Mucosa of rectum (tissue), 2 donors: Measurements from ENCODE around the gene PTPN14.

Experiments
- H3K27ac ChIP-seq, 2 donors: one replicate each; pipeline ENCODE4 v1.7.0; 2013; ENCODE audit warnings: inconsistent platforms in 2 of 2, low read depth in 2 of 2, low read length in 2 of 2
- H3K27me3 ChIP-seq, 2 donors: one replicate each; pipeline ENCODE4 v1.7.0; 2013; ENCODE audit warnings: low read length in 2 of 2; ENCODE audit not compliant: control insufficient read depth in 2 of 2, insufficient read depth in 2 of 2
- H3K36me3 ChIP-seq, 2 donors: one replicate each; pipeline ENCODE4 v1.7.0; 2013; ENCODE audit warnings: low read length in 2 of 2; ENCODE audit not compliant: control insufficient read depth in 2 of 2, insufficient read depth in 2 of 2
- H3K4me1 ChIP-seq, 2 donors: one replicate each; pipeline ENCODE4 v1.7.0; 2013; ENCODE audit warnings: low read length in 2 of 2, mild to moderate bottlenecking in 1 of 2; ENCODE audit not compliant: control insufficient read depth in 2 of 2, insufficient read depth in 2 of 2
- H3K4me3 ChIP-seq, 2 donors: one replicate each; pipeline ENCODE4 v1.7.0; 2013; ENCODE audit warnings: low read length in 2 of 2
- H3K9ac ChIP-seq, 2 donors: one replicate each; pipeline ENCODE4 v1.7.0; 2013; ENCODE audit warnings: low read length in 2 of 2, low read depth in 1 of 2, mild to moderate bottlenecking in 1 of 2
- H3K9me3 ChIP-seq, 2 donors: one replicate each; pipeline ENCODE4 v1.7.0; 2013; ENCODE audit warnings: low read length in 2 of 2; ENCODE audit not compliant: control insufficient read depth in 2 of 2
- donor health status: healthy.
- donor health status: Normal muscosa, but diverticular disease.

The PTPN14 gene

DNA sequence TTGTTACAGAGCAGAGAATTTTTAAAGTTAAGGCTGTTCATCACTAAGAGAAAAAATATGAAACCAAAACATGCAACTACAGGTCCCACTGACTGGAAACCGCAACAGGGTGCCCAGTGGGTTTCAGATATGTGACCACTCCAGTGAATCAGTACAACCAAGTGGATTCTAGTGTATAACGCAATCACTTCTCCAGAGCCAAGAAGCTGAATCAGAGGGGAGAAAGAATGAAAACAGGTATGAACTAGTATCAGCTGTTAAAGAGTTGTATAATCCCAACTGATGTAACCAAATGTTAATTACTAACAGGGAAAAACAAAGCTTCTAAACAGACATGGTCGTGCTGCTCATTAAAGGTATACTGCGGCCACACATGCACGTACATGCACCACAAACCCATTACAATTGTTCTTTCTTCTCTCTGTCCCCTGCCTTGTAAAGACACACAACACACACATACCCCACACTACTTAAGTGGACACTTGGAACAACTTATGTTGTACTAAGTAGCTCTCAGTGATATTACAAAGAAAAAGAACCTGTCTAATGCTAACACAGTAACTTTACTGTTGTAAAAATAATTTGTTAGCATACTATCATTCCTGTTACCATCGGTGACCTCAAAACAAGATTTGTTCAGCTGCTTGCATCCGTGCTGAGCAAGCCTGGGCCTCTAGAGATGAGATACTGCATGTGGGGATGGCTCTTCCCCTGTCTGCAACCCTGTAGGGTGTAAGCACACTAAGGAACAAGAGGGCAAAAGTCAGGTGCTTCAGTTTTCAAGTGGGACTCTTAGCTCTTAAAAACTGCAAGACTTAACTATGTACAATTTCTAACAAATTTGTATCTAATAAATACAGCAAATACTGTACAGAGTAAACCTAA, 74.2 kb downstream of the PTPN14 start:
- Histone ChIP-seq H3K4me1 (no peaks in the 10 kb centered on the region), H3K36me3 (no peaks in the 10 kb centered on the region), H3K27me3 (no peaks in the 10 kb centered on the region), H3K9me3 (no peaks in the 10 kb centered on the region), H3K9ac (no peak overlapping the region), H3K27ac (no peak overlapping the region), H3K4me3 (no peak overlapping the region)

DNA sequence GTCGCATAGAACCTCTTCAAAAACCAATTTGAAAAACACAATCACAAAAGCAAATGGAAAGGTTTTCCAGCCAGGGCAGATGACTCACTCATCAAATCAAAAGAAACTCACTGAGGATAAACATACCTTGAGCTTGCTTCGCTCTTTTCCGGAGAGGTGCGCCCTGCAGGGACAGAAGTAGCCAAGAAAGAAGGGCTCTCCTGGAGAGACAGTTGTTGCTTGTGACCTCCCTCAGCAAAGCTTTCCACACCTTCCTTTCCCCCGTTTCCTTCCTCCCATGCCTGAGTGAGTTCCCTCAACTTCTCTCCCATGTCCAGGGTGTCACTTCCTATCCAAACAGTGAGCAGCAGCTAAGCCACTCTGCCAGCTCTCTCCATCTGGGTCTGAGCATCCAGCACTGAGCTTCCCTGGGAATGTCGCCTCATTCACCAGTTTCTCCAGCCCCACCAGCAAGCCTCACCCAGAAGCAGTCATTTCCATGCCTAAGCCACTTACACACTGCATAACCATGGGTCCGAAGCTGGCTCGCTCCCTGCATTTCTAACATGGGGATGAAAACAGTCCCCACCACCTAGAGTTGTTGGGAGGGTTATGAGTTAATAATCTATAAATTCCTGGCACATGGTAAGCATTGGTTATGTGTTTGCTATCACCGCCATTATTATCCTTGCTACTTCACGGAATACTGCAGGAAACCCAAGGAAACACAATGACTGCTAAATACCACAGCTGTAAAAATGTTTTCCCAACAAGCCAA, 75.0 kb downstream of the PTPN14 start:
- Histone ChIP-seq H3K4me1 (no peaks in the 10 kb centered on the region), H3K4me3 (no peak overlapping the region), H3K27ac (no peak overlapping the region)

DNA sequence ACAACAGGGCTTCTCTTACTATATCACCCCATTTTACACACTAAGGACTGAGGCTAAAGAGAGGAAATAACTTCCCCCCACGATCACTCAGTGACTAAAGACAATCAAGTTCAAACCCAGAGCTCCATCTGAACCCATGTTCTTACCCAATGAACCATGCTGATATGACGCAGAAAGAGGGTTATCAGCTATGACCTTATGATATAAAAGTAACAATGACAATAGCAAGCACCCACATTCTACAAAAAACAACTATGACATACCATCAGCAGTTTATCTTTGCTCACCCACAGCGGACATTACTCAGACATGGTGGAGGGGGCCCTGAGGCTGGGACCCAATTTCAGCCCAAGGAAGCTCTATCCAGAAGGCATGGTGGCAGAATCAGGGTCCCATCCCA, 75.7 kb downstream of the PTPN14 start:
- H3K27ac ChIP-seq: no peak overlapping the region
- H3K9me3 ChIP-seq: no peaks in the 10 kb centered on the region
- no peaks in the 10 kb centered on the region for H3K4me1 ChIP-seq
- H3K27me3 ChIP-seq: no peaks in the 10 kb centered on the region
- H3K4me3 ChIP-seq: no peak overlapping the region
- H3K36me3 ChIP-seq: no peaks in the 10 kb centered on the region
- no peak overlapping the region for H3K9ac ChIP-seq

More for the DNA sequence above, 75.0 kb downstream of the PTPN14 start:
- no peaks in the 10 kb centered on the region for H3K27me3 ChIP-seq
- no peaks in the 10 kb centered on the region for H3K36me3 ChIP-seq
- H3K9me3 ChIP-seq: no peaks in the 10 kb centered on the region
- H3K9ac ChIP-seq: no peak overlapping the region

DNA sequence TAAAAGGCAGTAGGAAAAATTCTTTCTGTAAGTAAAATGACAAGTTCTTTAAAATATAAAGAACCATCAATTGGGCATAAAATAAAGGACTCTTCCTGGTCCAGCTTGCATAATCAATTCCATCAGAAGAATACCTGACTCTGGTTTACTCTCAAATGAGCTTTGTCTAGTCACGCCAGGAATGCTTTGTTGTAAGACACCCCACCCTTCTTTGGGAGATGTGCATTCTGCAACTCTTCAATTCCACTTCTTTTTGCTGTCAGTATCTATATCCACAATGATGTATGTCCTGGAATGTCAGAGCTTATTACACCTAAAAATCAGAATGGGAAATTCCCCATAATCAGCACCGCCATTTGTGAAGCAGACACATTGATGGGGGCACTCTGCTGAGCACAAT, 76.1 kb downstream of the PTPN14 start:
- Histone ChIP-seq H3K36me3 (no peaks in the 10 kb centered on the region), H3K4me1 (no peaks in the 10 kb centered on the region), H3K9ac (no peak overlapping the region), H3K27ac (no peak overlapping the region), H3K4me3 (no peak overlapping the region), H3K9me3 (no peaks in the 10 kb centered on the region), H3K27me3 (no peaks in the 10 kb centered on the region)

DNA sequence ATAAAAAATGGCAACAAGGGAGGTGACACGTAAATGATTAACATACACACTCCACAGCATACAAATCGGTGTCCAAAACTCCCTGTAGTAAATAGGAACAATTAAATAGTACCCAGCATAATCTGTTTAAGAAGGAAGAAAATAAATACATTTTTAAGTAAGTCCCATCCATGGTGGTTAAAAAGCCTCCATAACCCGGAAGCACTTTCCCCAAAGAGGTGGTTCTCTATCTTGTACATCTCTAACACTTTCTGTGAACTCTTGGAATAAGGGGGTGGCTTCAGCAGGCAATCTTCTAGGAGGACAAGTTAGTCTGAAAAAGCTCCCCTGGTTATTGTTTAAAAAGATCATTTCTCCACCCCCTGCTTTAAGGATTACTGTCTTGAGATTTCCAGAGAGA, 76.9 kb downstream of the PTPN14 start:
- Histone ChIP-seq H3K4me3 (no peak overlapping the region), H3K4me1 (no peaks in the 10 kb centered on the region), H3K36me3 (no peaks in the 10 kb centered on the region), H3K27ac (no peak overlapping the region), H3K9me3 (no peaks in the 10 kb centered on the region), H3K27me3 (no peaks in the 10 kb centered on the region), H3K9ac (no peak overlapping the region)

DNA sequence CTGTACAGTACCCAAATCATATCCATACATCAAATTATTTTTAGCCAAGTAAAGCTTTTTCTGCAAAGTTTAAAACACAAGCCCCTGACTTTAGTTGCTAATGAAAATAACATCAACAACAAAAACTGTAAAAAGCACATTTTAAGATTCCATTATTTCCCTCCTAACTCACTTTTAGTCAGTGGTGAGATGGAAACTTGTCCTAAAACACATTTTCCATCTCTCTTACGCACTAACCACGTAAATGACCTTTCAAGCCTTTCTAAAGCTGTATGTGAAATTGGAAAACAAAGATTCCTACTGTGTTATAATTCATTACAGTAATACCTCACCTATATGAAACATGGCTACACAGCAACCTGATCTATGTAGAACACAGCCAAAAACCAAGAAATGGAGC, 77.5 kb downstream of the PTPN14 start:
- no peak overlapping the region for H3K4me3 ChIP-seq
- no peaks in the 10 kb centered on the region for H3K36me3 ChIP-seq
- H3K9ac ChIP-seq: no peak overlapping the region
- H3K4me1 ChIP-seq: no peaks in the 10 kb centered on the region
- H3K9me3 ChIP-seq: no peaks in the 10 kb centered on the region
- H3K27ac ChIP-seq: no peak overlapping the region
- no peaks in the 10 kb centered on the region for H3K27me3 ChIP-seq

DNA sequence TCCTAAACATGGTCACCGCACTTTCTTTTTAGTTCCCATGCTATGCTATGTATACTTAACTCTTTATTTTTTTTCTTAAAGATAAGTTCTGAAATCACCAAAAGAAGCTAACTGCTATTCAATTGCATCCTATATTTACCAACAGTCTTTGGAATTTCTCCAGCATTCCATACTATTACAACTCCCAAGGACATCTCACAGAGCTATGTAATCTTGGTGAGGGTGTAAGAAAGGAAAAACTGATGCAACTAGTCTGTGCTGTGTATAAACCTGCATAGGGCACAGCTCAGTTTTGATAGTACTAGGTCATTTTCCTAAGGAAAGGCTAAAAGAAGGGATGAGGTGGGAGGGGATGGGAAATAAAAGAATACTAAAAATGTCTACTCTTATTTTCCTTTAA, 78.0 kb downstream of the PTPN14 start:
- Histone ChIP-seq H3K27ac (no peak overlapping the region), H3K36me3 (no peaks in the 10 kb centered on the region), H3K9ac (no peak overlapping the region), H3K4me1 (no peaks in the 10 kb centered on the region), H3K27me3 (no peaks in the 10 kb centered on the region), H3K4me3 (no peak overlapping the region), H3K9me3 (no peaks in the 10 kb centered on the region)

DNA sequence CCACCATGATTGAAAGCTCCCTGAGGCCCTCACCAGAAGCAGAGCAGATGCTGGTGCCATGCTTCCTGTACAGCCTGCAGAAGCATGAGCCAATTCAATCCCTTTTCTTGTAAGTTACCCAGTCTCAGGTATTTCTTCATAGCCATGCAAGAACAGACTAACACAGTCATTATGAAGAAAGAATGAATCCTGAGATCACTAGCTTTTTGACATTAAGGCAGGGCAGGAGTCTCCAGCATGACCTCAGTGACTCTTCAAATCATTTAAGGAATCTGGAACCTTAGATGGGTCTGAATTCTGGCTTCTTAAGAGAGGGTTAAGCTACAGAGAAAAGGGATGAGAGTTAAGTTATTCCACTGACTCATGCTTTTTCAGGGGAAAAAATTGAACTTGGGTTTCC, 79.0 kb downstream of the PTPN14 start:
- Histone ChIP-seq H3K4me3 (no peak overlapping the region), H3K9ac (no peak overlapping the region), H3K4me1 (no peaks in the 10 kb centered on the region), H3K27me3 (no peaks in the 10 kb centered on the region), H3K36me3 (no peaks in the 10 kb centered on the region), H3K9me3 (no peaks in the 10 kb centered on the region), H3K27ac (no peak overlapping the region)

DNA sequence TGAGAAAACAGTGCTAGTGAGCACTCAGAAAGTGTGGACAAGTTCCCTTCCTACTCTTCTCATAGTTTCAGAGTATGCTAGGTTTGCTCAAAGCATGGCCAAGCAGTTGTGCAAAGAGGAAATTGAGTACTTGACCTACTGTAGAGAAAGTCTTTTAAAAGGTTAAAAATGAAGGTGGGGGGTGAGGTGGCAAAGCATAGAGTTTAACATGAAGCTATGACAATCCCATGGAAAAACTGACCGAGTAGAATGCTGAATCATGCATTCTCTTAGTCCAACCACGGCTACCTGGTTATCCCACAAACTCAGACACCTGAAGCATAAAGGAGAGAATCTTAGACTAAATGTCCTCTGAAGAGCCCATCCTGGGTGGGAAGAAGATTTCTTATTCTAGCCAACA, 79.9 kb downstream of the PTPN14 start:
- Histone ChIP-seq H3K27ac (no peak overlapping the region), H3K4me1 (peaks cover 0 to 2% of the 10 kb centered on the region in 2 donors), H3K36me3 (no peaks in the 10 kb centered on the region), H3K27me3 (no peaks in the 10 kb centered on the region), H3K4me3 (no peak overlapping the region), H3K9me3 (no peaks in the 10 kb centered on the region), H3K9ac (no peak overlapping the region)

DNA sequence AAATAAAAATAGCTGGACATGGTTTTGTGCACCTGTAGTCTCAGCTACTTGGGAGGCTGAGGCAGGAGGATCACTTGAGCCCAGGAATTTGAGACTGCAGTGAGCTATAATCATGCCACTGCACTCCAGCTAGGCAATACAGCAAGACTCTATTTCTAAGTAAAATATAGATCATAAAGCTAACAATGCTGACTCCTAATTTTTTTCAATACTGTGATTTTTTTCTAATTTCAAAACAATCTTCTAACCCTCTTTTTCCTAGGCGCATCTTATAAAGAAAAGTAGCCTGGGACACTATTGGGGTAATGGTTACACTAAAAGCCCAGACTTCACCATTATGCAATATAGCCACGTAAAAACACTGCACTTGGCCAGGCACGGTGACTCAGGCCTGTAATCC, 81.3 kb downstream of the PTPN14 start:
- Histone ChIP-seq H3K4me3 (no peak overlapping the region), H3K36me3 (no peaks in the 10 kb centered on the region), H3K27ac (no peak overlapping the region), H3K4me1 (peaks cover 0 to 2% of the 10 kb centered on the region in 2 donors), H3K9ac (no peak overlapping the region), H3K27me3 (no peaks in the 10 kb centered on the region), H3K9me3 (no peaks in the 10 kb centered on the region)
